Trophoblast cell (in vitro differentiated cells and primary cell): ENCODE data around the gene SLC13A3.

Experiments used
- DNase-seq, 2 donors: peaks; one replicate each; pipeline ENCODE4 v3.0.0-alpha.2; 2016
- H2AFZ ChIP-seq: 2 replicates; pipeline ENCODE4 v1.6.1; 2013; ENCODE audit warnings: low read length, moderate library complexity, mild to moderate bottlenecking; ENCODE audit not compliant: insufficient read depth, poor library complexity
- H2AK5ac ChIP-seq: 2 replicates; pipeline ENCODE4 v1.6.1; 2013; ENCODE audit warnings: mild to moderate bottlenecking, low read length
- H2BK120ac ChIP-seq: 2 replicates; pipeline ENCODE4 v1.6.1; 2013; ENCODE audit warnings: low read length, mild to moderate bottlenecking, moderate library complexity; ENCODE audit not compliant: insufficient read depth, poor library complexity
- H2BK12ac ChIP-seq: 2 replicates; pipeline ENCODE4 v1.6.1; 2013; ENCODE audit warnings: mild to moderate bottlenecking, low read length, moderate library complexity
- H2BK5ac ChIP-seq: 2 replicates; pipeline ENCODE4 v1.6.1; 2013; ENCODE audit warnings: low read length, low read depth, moderate library complexity, mild to moderate bottlenecking; ENCODE audit not compliant: poor library complexity
- H3K14ac ChIP-seq: 2 replicates; pipeline ENCODE4 v1.6.1; 2013; ENCODE audit warnings: mild to moderate bottlenecking, low read length
- H3K18ac ChIP-seq: 2 replicates; pipeline ENCODE4 v1.6.1; 2013; ENCODE audit warnings: mild to moderate bottlenecking, low read length
- H3K23ac ChIP-seq: 2 replicates; pipeline ENCODE4 v1.6.1; 2013; ENCODE audit warnings: low read length
- H3K27ac ChIP-seq: 2 replicates; pipeline ENCODE4 v1.5.1; 2013; ENCODE audit warnings: low read depth, mild to moderate bottlenecking, inconsistent platforms, low read length, moderate library complexity
- H3K27me3 ChIP-seq: 2 replicates; pipeline ENCODE4 v1.6.1; 2013; ENCODE audit warnings: inconsistent platforms, mild to moderate bottlenecking, low read length, moderate library complexity; ENCODE audit not compliant: insufficient read depth
- H3K36me3 ChIP-seq, 2 experiments: 1 replicate in 1 of 2; 2 replicates in 1 of 2; pipeline ENCODE4 v1.6.1; 2013; ENCODE audit warnings: low read length in 2 of 2, mild to moderate bottlenecking in 2 of 2, moderate library complexity in 1 of 2; ENCODE audit not compliant: insufficient read depth in 2 of 2, control insufficient read depth in 1 of 2
- H3K4ac ChIP-seq: 2 replicates; pipeline ENCODE4 v1.6.1; 2013; ENCODE audit warnings: low read depth, mild to moderate bottlenecking, low read length, moderate library complexity
- H3K4me1 ChIP-seq, 2 experiments: 1 replicate in 1 of 2; 2 replicates in 1 of 2; pipeline ENCODE4 v1.6.1; 2013; ENCODE audit warnings: low read length in 2 of 2, mild to moderate bottlenecking in 2 of 2, moderate library complexity in 1 of 2; ENCODE audit not compliant: insufficient read depth in 2 of 2, control insufficient read depth in 1 of 2
- H3K4me2 ChIP-seq: 2 replicates; pipeline ENCODE4 v1.6.1; 2013; ENCODE audit warnings: inconsistent platforms, mild to moderate bottlenecking, low read length, moderate library complexity
- H3K4me3 ChIP-seq: 2 replicates; pipeline ENCODE4 v1.5.1; 2013; ENCODE audit warnings: mild to moderate bottlenecking, low read depth, low read length, inconsistent platforms
- H3K79me1 ChIP-seq: one replicate; pipeline ENCODE4 v1.6.1; 2013; ENCODE audit warnings: low read length
- H3K79me2 ChIP-seq: 2 replicates; pipeline ENCODE4 v1.6.1; 2013; ENCODE audit warnings: low read length, mild to moderate bottlenecking; ENCODE audit not compliant: control insufficient read depth, insufficient read depth, poor library complexity
- H3K9ac ChIP-seq: 2 replicates; pipeline ENCODE4 v1.6.1; 2013; ENCODE audit warnings: mild to moderate bottlenecking, low read length
- H3K9me3 ChIP-seq: 2 replicates; pipeline ENCODE4 v1.6.1; 2013; ENCODE audit warnings: low read depth, mild to moderate bottlenecking, control low read depth, inconsistent platforms, low read length; ENCODE audit not compliant: insufficient read depth
- H4K12ac ChIP-seq: 2 replicates; pipeline ENCODE4 v1.6.1; 2013; ENCODE audit warnings: low read depth, mild to moderate bottlenecking, low read length, moderate library complexity
- H4K8ac ChIP-seq: 2 replicates; pipeline ENCODE4 v1.6.1; 2013; ENCODE audit warnings: low read depth, mild to moderate bottlenecking, low read length, moderate library complexity
- H4K91ac ChIP-seq: one replicate; pipeline ENCODE4 v1.6.1; 2013; ENCODE audit warnings: low read depth, mild to moderate bottlenecking, low read length, moderate library complexity
- WGBS: extraction: QIAGEN DNeasy Blood & Tissue Kit; methylation state at CpG from one replicate; pipeline ENCODE4 v1.1.7; 2013; ENCODE audit warnings: missing lambda C conversion rate; ENCODE audit not compliant: insufficient read length, insufficient coverage; ENCODE audit errors: extremely low coverage; 5-methylcytosine and 5-hydroxymethylcytosine counted together

SLC13A3 gene

GRCh38 chr20:46605978-46606816 lies 45.1 kb downstream of the SLC13A3 start:
- Histone ChIP-seq H2AFZ (no peak overlapping the region), H3K9ac (no peak overlapping the region), H3K23ac (no peak overlapping the region), H4K12ac (no peak overlapping the region), H2BK120ac (no peak overlapping the region), H3K4ac (no peak overlapping the region), H3K79me1 (no peaks in the 10 kb centered on the region), H2BK12ac (no peak overlapping the region), H4K8ac (no peak overlapping the region), H3K27me3 (no peaks in the 10 kb centered on the region), H3K9me3 (no peaks in the 10 kb centered on the region), H2BK5ac (no peak overlapping the region), H3K4me1 (no peaks in the 10 kb centered on the region), H3K36me3 (no peaks in the 10 kb centered on the region), H2AK5ac (no peak overlapping the region), H3K18ac (no peak overlapping the region), H4K91ac (no peak overlapping the region), H3K14ac (no peak overlapping the region), H3K27ac (no peak overlapping the region), H3K4me2 (no peak overlapping the region), H3K4me3 (no peak overlapping the region), H3K79me2 (no peaks in the 10 kb centered on the region)
- WGBS, result no CpG with 5 or more reads among the region's 9 CpGs
- DNase-seq, result no peak

- H3K9me3 ChIP-seq, result no peaks in the 10 kb centered on the region
- no peak overlapping the region for H3K18ac ChIP-seq
- H2AK5ac ChIP-seq, result no peak overlapping the region
- no peak overlapping the region for H3K9ac ChIP-seq
- no peak overlapping the region for H3K27ac ChIP-seq
- no peak overlapping the region for H4K91ac ChIP-seq
- no peak overlapping the region for H4K12ac ChIP-seq
- no peaks in the 10 kb centered on the region for H3K4me1 ChIP-seq
- H3K36me3 ChIP-seq, result no peaks in the 10 kb centered on the region
- no peak overlapping the region for H2BK120ac ChIP-seq
- H4K8ac ChIP-seq, result no peak overlapping the region
- H3K23ac ChIP-seq, result no peak overlapping the region
- H3K79me1 ChIP-seq, result no peaks in the 10 kb centered on the region
- no peak overlapping the region for H3K14ac ChIP-seq
- no peak overlapping the region for H2BK12ac ChIP-seq
- no peak overlapping the region for H2AFZ ChIP-seq
- no peak overlapping the region for H3K4me2 ChIP-seq
- no peak overlapping the region for H3K4ac ChIP-seq
- H3K4me3 ChIP-seq, result no peak overlapping the region
- no peak for DNase-seq
- H2BK5ac ChIP-seq, result no peak overlapping the region
- no peaks in the 10 kb centered on the region for H3K27me3 ChIP-seq
- no peaks in the 10 kb centered on the region for H3K79me2 ChIP-seq
Measured at GRCh38 chr20:46605181-46605580, 46.1 kb downstream of the SLC13A3 start.

GRCh38 chr20:46604551-46605133 lies 46.6 kb downstream of the SLC13A3 start:
- Histone ChIP-seq H3K4ac (no peak overlapping the region), H3K4me1 (no peaks in the 10 kb centered on the region), H4K91ac (no peak overlapping the region), H3K36me3 (no peaks in the 10 kb centered on the region), H3K4me2 (no peak overlapping the region), H3K18ac (no peak overlapping the region), H3K23ac (no peak overlapping the region), H4K8ac (no peak overlapping the region), H2BK5ac (no peak overlapping the region), H2AK5ac (no peak overlapping the region), H2BK12ac (no peak overlapping the region), H3K79me1 (no peaks in the 10 kb centered on the region), H3K9me3 (no peaks in the 10 kb centered on the region), H3K79me2 (no peaks in the 10 kb centered on the region), H3K14ac (no peak overlapping the region), H2BK120ac (no peak overlapping the region), H3K27me3 (no peaks in the 10 kb centered on the region), H2AFZ (no peak overlapping the region), H3K27ac (no peak overlapping the region), H3K4me3 (peak overlapping the region; percentile 10), H4K12ac (no peak overlapping the region), H3K9ac (no peak overlapping the region)
- no CpG with 5 or more reads among the region's 13 CpGs for WGBS
- no peak for DNase-seq

- no peak for DNase-seq
- no CpG with 5 or more reads among the region's 2 CpGs for WGBS
- H3K27me3 ChIP-seq, result no peaks in the 10 kb centered on the region
- H2BK120ac ChIP-seq, result no peak overlapping the region
- H3K18ac ChIP-seq, result no peak overlapping the region
- no peak overlapping the region for H3K4me2 ChIP-seq
- H3K23ac ChIP-seq, result no peak overlapping the region
- no peak overlapping the region for H2BK5ac ChIP-seq
- no peak overlapping the region for H3K4ac ChIP-seq
- H4K12ac ChIP-seq, result no peak overlapping the region
- H3K9ac ChIP-seq, result no peak overlapping the region
- H3K14ac ChIP-seq, result no peak overlapping the region
- no peaks in the 10 kb centered on the region for H3K79me1 ChIP-seq
- H4K8ac ChIP-seq, result no peak overlapping the region
- H2BK12ac ChIP-seq, result no peak overlapping the region
- H2AFZ ChIP-seq, result no peak overlapping the region
- H2AK5ac ChIP-seq, result no peak overlapping the region
- H3K27ac ChIP-seq, result no peak overlapping the region
- no peaks in the 10 kb centered on the region for H3K36me3 ChIP-seq
- no peak overlapping the region for H3K4me3 ChIP-seq
- no peaks in the 10 kb centered on the region for H3K9me3 ChIP-seq
- no peak overlapping the region for H4K91ac ChIP-seq
- H3K4me1 ChIP-seq, result no peaks in the 10 kb centered on the region
- H3K79me2 ChIP-seq, result no peaks in the 10 kb centered on the region
Measured at GRCh38 chr20:46602429-46602828, 48.8 kb downstream of the SLC13A3 start.
